ENCODE data around the gene CDON. TPM values are rescaled to one million over a fixed set of nuclear protein-coding genes. Genes with fewer than 3 reads are reported as not detected.
"Not testable (repeated sequence)": the region's sequence is repeated elsewhere in the genome, so short reads cannot be mapped to it uniquely, and the experiment has no call there.

CDON gene
- total RNA-seq, 1 donor from 2014 or later, result 29.4 TPM

GRCh38 chr11:125923012-125923579, 139.6 kb downstream of the CDON start:
- TF ChIP-seq, protein P1, sequence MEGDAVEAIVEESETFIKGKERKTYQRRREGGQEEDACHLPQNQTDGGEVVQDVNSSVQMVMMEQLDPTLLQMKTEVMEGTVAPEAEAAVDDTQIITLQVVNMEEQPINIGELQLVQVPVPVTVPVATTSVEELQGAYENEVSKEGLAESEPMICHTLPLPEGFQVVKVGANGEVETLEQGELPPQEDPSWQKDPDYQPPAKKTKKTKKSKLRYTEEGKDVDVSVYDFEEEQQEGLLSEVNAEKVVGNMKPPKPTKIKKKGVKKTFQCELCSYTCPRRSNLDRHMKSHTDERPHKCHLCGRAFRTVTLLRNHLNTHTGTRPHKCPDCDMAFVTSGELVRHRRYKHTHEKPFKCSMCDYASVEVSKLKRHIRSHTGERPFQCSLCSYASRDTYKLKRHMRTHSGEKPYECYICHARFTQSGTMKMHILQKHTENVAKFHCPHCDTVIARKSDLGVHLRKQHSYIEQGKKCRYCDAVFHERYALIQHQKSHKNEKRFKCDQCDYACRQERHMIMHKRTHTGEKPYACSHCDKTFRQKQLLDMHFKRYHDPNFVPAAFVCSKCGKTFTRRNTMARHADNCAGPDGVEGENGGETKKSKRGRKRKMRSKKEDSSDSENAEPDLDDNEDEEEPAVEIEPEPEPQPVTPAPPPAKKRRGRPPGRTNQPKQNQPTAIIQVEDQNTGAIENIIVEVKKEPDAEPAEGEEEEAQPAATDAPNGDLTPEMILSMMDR (IDR thresholded peaks at IDR 0.05), result peak; percentile 93

DNA sequence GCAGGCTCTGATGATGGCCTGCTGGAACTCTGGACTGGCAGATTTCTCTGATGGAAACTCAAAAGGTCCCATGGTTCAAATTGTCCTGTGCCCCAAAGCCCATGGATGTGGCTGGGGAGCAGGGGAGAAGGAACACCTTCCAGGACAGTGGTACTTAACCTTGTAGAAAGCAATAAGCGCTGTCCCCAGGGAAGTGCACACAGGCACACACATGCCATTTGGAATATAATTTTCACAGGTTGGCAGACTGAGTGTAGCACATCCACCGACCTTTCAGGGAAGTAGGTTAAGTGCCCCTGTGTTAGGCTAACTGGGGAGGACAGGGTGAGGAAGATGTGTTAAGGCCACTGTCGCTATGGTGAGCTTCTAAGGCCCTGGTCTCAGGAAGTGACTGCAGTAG, 140.5 kb downstream of the CDON start:
- H3K36me3 Mint-ChIP-seq (ENCODE audit: unreplicated experiment), result no peaks in the 10 kb centered on the region
- no peak for DNase-seq (ENCODE audit: extremely low spot score, unreplicated experiment)
- H3K4me1 Mint-ChIP-seq (ENCODE audit: unreplicated experiment), result no peaks in the 10 kb centered on the region
- TF ChIP-seq, protein P1 (IDR thresholded peaks at IDR 0.05), result no peak
- no peak overlapping the region for H3K4me3 Mint-ChIP-seq (ENCODE audit: unreplicated experiment)
- no peak overlapping the region for H3K27ac Mint-ChIP-seq (ENCODE audit: unreplicated experiment)
- peaks cover 63% of the 10 kb centered on the region for H3K27me3 Mint-ChIP-seq (ENCODE audit: unreplicated experiment)
- H3K9me3 Mint-ChIP-seq (ENCODE audit: unreplicated experiment), result no peaks in the 10 kb centered on the region

More at GRCh38 chr11:125923012-125923579, 139.6 kb downstream of the CDON start:
- no peak overlapping the region for H3K4me3 Mint-ChIP-seq (ENCODE audit: unreplicated experiment)
- H3K9me3 Mint-ChIP-seq (ENCODE audit: unreplicated experiment), result no peaks in the 10 kb centered on the region
- H3K36me3 Mint-ChIP-seq (ENCODE audit: unreplicated experiment), result no peaks in the 10 kb centered on the region
- no peaks in the 10 kb centered on the region for H3K4me1 Mint-ChIP-seq (ENCODE audit: unreplicated experiment)
- DNase-seq (ENCODE audit: extremely low spot score, unreplicated experiment), result no peak
- H3K27ac Mint-ChIP-seq (ENCODE audit: unreplicated experiment), result no peak overlapping the region
- peaks cover 66% of the 10 kb centered on the region for H3K27me3 Mint-ChIP-seq (ENCODE audit: unreplicated experiment)

DNA sequence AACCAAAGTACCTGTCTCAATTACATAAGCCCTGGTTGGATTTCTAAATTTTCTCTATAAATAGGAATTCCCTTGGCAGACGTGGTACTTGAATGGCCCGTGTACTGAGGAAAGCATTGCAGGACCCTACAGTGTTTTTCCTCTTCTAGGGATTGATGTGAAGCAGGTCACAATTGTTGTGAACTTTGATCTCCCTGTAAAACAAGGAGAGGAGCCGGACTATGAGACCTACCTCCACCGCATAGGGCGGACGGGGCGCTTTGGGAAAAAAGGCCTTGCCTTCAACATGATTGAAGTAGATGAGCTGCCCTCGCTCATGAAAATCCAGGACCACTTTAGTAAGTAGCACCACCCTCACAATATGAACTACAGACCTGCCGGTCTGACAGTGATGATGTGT, 141.6 kb downstream of the CDON start:
- TF ChIP-seq, protein P1 (IDR thresholded peaks at IDR 0.05), result no peak
- H3K27ac Mint-ChIP-seq (ENCODE audit: unreplicated experiment), result no peak overlapping the region
- H3K27me3 Mint-ChIP-seq (ENCODE audit: unreplicated experiment), result peaks cover 63% of the 10 kb centered on the region
- H3K4me3 Mint-ChIP-seq (ENCODE audit: unreplicated experiment), result no peak overlapping the region
- no peaks in the 10 kb centered on the region for H3K4me1 Mint-ChIP-seq (ENCODE audit: unreplicated experiment)
- no peaks in the 10 kb centered on the region for H3K9me3 Mint-ChIP-seq (ENCODE audit: unreplicated experiment)
- H3K36me3 Mint-ChIP-seq (ENCODE audit: unreplicated experiment), result no peaks in the 10 kb centered on the region
- DNase-seq (ENCODE audit: extremely low spot score, unreplicated experiment), result no peak

GRCh38 chr11:125918140-125918840, 144.4 kb downstream of the CDON start:
- Mint-ChIP-seq H3K4me1 (ENCODE audit: unreplicated experiment) (no peaks in the 10 kb centered on the region), H3K4me3 (ENCODE audit: unreplicated experiment) (no peak overlapping the region), H3K27me3 (ENCODE audit: unreplicated experiment) (peaks cover 53% of the 10 kb centered on the region), H3K36me3 (ENCODE audit: unreplicated experiment) (no peaks in the 10 kb centered on the region), H3K9me3 (ENCODE audit: unreplicated experiment) (no peaks in the 10 kb centered on the region), H3K27ac (ENCODE audit: unreplicated experiment) (no peak overlapping the region)
- TF ChIP-seq, protein P1 (IDR thresholded peaks at IDR 0.05), result no peak
- no peak for DNase-seq (ENCODE audit: extremely low spot score, unreplicated experiment)

DNA sequence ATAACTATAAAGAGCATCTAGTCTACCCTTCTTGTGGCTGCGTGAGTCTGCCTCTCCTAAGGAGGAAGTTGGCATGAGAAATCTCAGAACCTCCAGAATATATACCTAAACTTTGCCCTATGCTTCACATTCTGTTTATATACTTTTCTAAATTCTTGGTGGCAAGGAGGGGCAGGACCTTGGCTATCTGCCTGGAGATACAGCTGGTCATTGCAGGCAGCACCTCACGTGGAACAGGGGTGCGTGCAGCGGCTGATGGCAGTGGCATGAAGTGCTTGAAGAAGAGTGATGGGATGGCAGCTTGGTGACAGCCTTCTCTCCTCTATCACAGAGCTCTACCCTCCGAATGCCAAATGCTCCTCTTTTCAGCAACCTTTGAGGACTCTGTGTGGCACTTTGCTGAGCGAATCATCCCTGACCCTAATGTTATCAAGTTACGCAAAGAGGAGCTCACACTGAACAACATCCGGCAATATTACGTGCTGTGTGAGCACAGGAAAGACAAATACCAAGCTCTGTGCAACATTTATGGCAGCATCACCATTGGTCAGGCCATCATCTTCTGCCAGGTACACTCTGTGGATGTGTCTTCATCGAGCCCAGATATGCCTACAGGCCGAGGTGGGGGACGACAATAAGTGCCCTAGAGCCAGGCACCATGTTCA, 145.9 kb downstream of the CDON start:
- no peaks in the 10 kb centered on the region for H3K36me3 Mint-ChIP-seq (ENCODE audit: unreplicated experiment)

DNA sequence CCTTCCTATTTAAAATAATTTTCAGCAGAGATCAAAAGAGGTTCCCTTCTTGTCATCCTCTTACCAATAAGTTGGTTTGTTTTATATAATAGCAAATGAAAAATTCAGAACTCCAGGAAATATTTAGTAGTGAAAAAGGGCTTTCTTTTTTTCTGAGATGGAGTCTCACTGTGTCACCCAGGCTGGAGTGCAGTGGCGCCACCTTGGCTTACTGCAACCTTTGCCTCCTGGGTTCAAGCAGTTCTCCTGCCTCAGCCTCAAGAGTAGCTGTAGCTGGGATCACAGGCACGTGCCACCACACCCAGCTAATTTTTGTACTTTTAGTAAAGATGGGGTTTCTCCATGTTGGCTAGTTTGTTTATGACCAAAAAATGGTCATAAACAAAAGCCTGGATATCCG, 148.1 kb downstream of the CDON start:
- H3K4me3 Mint-ChIP-seq (ENCODE audit: unreplicated experiment); H3K36me3 Mint-ChIP-seq (ENCODE audit: unreplicated experiment); DNase-seq (ENCODE audit: extremely low spot score, unreplicated experiment); H3K9me3 Mint-ChIP-seq (ENCODE audit: unreplicated experiment); H3K4me1 Mint-ChIP-seq (ENCODE audit: unreplicated experiment); H3K27ac Mint-ChIP-seq (ENCODE audit: unreplicated experiment): not testable (repeated sequence)
- peaks cover 64% of the 10 kb centered on the region for H3K27me3 Mint-ChIP-seq (ENCODE audit: unreplicated experiment)

More for the DNA sequence above, 145.9 kb downstream of the CDON start:
- Mint-ChIP-seq H3K27me3 (ENCODE audit: unreplicated experiment) (peaks cover 49% of the 10 kb centered on the region), H3K4me1 (ENCODE audit: unreplicated experiment) (no peaks in the 10 kb centered on the region), H3K27ac (ENCODE audit: unreplicated experiment) (no peak overlapping the region), H3K9me3 (ENCODE audit: unreplicated experiment) (no peaks in the 10 kb centered on the region), H3K4me3 (ENCODE audit: unreplicated experiment) (no peak overlapping the region)
- TF ChIP-seq, protein P1 (IDR thresholded peaks at IDR 0.05), result no peak
- DNase-seq (ENCODE audit: extremely low spot score, unreplicated experiment), result no peak

All from osteocyte (in vitro differentiated cells).